ENCODE data around the gene TERT.

DNA sequence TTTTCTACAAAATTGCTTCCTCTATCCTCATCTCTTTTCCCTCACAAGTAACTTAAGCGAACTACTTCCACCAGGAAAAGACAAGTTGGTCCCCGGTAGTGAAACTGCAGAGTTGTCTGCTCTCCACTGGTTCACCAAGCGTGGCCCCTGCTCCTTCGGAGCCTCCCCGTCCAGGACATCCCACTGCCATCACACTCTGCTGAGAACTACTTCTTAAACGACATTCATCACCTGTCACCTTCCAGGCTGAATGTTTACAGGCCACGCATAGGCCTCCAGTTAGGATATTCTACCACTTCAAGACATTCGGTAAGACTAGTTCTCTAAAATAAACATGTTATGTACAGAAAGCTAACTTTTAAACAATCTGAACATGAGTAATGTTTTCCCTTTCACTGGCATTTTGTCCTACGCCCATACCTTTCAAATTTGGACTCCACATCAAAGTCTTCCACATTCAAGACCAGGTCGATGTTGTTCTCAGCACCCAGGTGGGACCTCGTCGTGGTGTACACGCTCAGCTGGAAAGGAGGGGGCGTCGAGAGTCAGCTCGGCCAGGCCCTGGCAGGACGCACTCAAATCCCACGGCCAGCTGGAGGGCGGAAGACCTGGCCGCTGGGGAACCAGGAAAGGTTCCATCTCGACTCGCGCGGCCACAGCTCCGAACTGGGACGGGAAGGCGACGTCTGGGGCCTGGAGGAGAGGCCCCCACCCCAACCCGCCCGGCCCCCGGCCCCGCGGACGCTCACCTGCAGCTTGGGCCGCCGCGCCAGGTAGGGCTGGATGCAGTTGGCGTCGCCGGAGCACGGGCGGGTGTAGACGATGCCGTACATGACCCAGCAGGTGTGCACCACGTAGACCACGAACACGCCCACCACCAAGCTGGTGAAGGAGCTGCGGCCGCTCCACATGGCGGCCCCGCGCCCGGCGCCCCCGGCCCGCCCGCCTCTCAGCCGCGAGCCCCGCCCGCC is 49.3 kb upstream of the TERT start:
- no peak for TF ChIP-seq CTCF (conservative IDR thresholded peaks at IDR 0.05; ENCODE audit: low read depth, low read length)
- no peak for TF ChIP-seq EZH2 (IDR thresholded peaks at IDR 0.05; ENCODE audit: low read length, unreplicated experiment)

Data from PC-3 (cell line).